ENCODE measurements around the gene BIRC5.

Gene BIRC5

GRCh38 chr17:78258323-78259191 lies 44.5 kb downstream of the BIRC5 start:
- peak; percentile 67 for DNase-seq

- no peak for DNase-seq
These were observed 45.1 kb downstream of the BIRC5 start for GRCh38 chr17:78259192-78259554.

GRCh38 chr17:78263063-78263735 lies 49.1 kb downstream of the BIRC5 start:
- DNase-seq, result no peak

- DNase-seq, result no peak
These were observed 49.8 kb downstream of the BIRC5 start for GRCh38 chr17:78263736-78264340.

GRCh38 chr17:78264590-78264989 lies 50.5 kb downstream of the BIRC5 start:
- DNase-seq, result no peak

GRCh38 chr17:78265121-78265520 lies 51.1 kb downstream of the BIRC5 start:
- no peak for DNase-seq

- peak; percentile 62 for DNase-seq
These were observed 52.2 kb downstream of the BIRC5 start for GRCh38 chr17:78266231-78266631.

- no peak for DNase-seq
These were observed 52.7 kb downstream of the BIRC5 start for GRCh38 chr17:78266771-78267170.

GRCh38 chr17:78267253-78268073 lies 53.4 kb downstream of the BIRC5 start:
- DNase-seq, result no peak

- DNase-seq, result no peak
These were observed 54.3 kb downstream of the BIRC5 start for GRCh38 chr17:78268191-78268874.

GRCh38 chr17:78268951-78269905 lies 55.2 kb downstream of the BIRC5 start:
- DNase-seq, result peak; percentile 45

- no peak for DNase-seq
These were observed 55.9 kb downstream of the BIRC5 start for GRCh38 chr17:78269955-78270381.

- DNase-seq, result no peak
These were observed 57.5 kb downstream of the BIRC5 start for GRCh38 chr17:78271419-78272170.

GRCh38 chr17:78272181-78272913 lies 58.3 kb downstream of the BIRC5 start:
- peak; percentile 95 for DNase-seq

- DNase-seq, result no peak
These were observed 58.8 kb downstream of the BIRC5 start for GRCh38 chr17:78272914-78273258.

GRCh38 chr17:78273813-78274212 lies 59.8 kb downstream of the BIRC5 start:
- DNase-seq, result no peak

Measured in DMS53 (cell line).